Neural cell (in vitro differentiated cells): ENCODE data around the gene KRI1. TPM values are rescaled to one million over a fixed set of nuclear protein-coding genes. Genes with fewer than 3 reads are reported as not detected.

Experiments
- H2AFZ ChIP-seq: fragments of 200-600, 300-800 bp; sonication (generic), shearing (Covaris generic); 2 replicates; pipeline ENCODE4 v1.6.0; 2014; ENCODE audit warnings: low read depth, mild to moderate bottlenecking, antibody characterized with exemption, low read length, moderate library complexity
- H3F3A ChIP-seq: fragments of 200-600 bp; shearing (Covaris generic); 2 replicates; pipeline ENCODE4 v1.6.1; 2016; ENCODE audit warnings: mild to moderate bottlenecking, moderate library complexity, mixed read lengths, antibody characterized with exemption, low read length; ENCODE audit not compliant: insufficient read depth, poor library complexity, severe bottlenecking
- H3K27ac ChIP-seq: fragments of 200-600, 300-800 bp; sonication (generic), shearing (Covaris generic); 2 replicates; pipeline ENCODE4 v1.5.1; 2014; ENCODE audit warnings: mild to moderate bottlenecking, low read length, moderate library complexity
- H3K27me3 ChIP-seq: fragments of 300-800, 200-600 bp; sonication (generic), shearing (Covaris generic); 2 replicates; pipeline ENCODE4 v1.6.0; 2014; ENCODE audit warnings: mild to moderate bottlenecking, low read depth, low read length, moderate library complexity; ENCODE audit not compliant: insufficient read depth
- H3K36me3 ChIP-seq: fragments of 300-800, 200-600 bp; sonication (generic), shearing (Covaris generic); 2 replicates; pipeline ENCODE4 v1.5.1; 2014; ENCODE audit warnings: mild to moderate bottlenecking, antibody characterized with exemption, low read length, moderate library complexity; ENCODE audit not compliant: insufficient read depth
- H3K4me2 ChIP-seq: fragments of 300-800, 200-600 bp; sonication (generic), shearing (Covaris generic); 2 replicates; pipeline ENCODE4 v1.6.0; 2014; ENCODE audit warnings: mild to moderate bottlenecking, low read length
- H3K4me3 ChIP-seq: fragments of 300-800, 200-600 bp; sonication (generic), shearing (Covaris generic); 2 replicates; pipeline ENCODE4 v1.5.1; 2014; ENCODE audit warnings: mild to moderate bottlenecking, low read length, moderate library complexity
- H3K79me2 ChIP-seq: fragments of 200-600 bp; shearing (Covaris generic); replicated peaks from 2 replicates; pipeline ENCODE4 v1.6.0; 2014; ENCODE audit warnings: mild to moderate bottlenecking, low read length, moderate library complexity; ENCODE audit not compliant: insufficient read depth
- H3K9ac ChIP-seq: fragments of 300-800, 200-600 bp; sonication (generic), shearing (Covaris generic); 2 replicates; pipeline ENCODE4 v1.6.1; 2016; ENCODE audit warnings: mild to moderate bottlenecking, low read length, mixed read lengths
- H3K9me2 ChIP-seq: fragments of 200-600 bp; shearing (Covaris generic); 2 replicates; pipeline ENCODE4 v1.6.1; 2016; ENCODE audit warnings: mild to moderate bottlenecking, low read length, mixed read lengths; ENCODE audit not compliant: insufficient read depth
- H3K9me3 ChIP-seq: fragments of 200-600, 300-800 bp; sonication (generic), shearing (Covaris generic); 2 replicates; pipeline ENCODE4 v1.6.1; 2016; ENCODE audit warnings: mild to moderate bottlenecking, mixed run types, low read length, moderate library complexity, mixed read lengths
- H4K20me1 ChIP-seq: fragments of 200-600 bp; shearing (Covaris generic); 2 replicates; pipeline ENCODE4 v1.6.1; 2016; ENCODE audit warnings: mild to moderate bottlenecking, mixed run types; ENCODE audit not compliant: insufficient read depth
- CTCF ChIP-seq: fragments of 450-650 bp; IDR thresholded peaks from 2 replicates; pipeline ENCODE4 v1.5.1; 2014; ENCODE audit warnings: antibody characterized with exemption, mild to moderate bottlenecking, moderate library complexity; ENCODE audit not compliant: poor library complexity, severe bottlenecking
- EP300 ChIP-seq: fragments of 450-650 bp; conservative IDR thresholded peaks from 2 replicates; pipeline ENCODE4 v1.6.1; 2014; ENCODE audit warnings: antibody characterized with exemption, mild to moderate bottlenecking, moderate library complexity; ENCODE audit not compliant: poor library complexity, severe bottlenecking
- EZH2 ChIP-seq: fragments of 200-600, 300-800 bp; shearing (Covaris generic), sonication (generic); IDR thresholded peaks from 2 replicates; pipeline ENCODE4 v1.6.1; 2014; ENCODE audit warnings: antibody characterized with exemption, low read length, borderline replicate concordance, mild to moderate bottlenecking; ENCODE audit not compliant: insufficient read depth, poor library complexity, severe bottlenecking
- MXI1 ChIP-seq: fragments of 450-650 bp; conservative IDR thresholded peaks from 2 replicates; pipeline ENCODE4 v1.6.1; 2014; ENCODE audit warnings: antibody characterized with exemption, mild to moderate bottlenecking; ENCODE audit not compliant: poor library complexity, severe bottlenecking
- POLR2AphosphoS5 ChIP-seq: IDR thresholded peaks from 2 replicates; pipeline ENCODE4 v1.6.1; 2012
- RAD21 ChIP-seq: fragments of 450-650 bp; conservative IDR thresholded peaks from 2 replicates; pipeline ENCODE4 v1.6.1; 2014; ENCODE audit warnings: antibody characterized with exemption, mild to moderate bottlenecking, moderate library complexity
- REST ChIP-seq: IDR thresholded peaks from 2 replicates; pipeline ENCODE4 v1.6.1; 2012; ENCODE audit warnings: borderline replicate concordance
- SMC3 ChIP-seq: fragments of 450-650 bp; conservative IDR thresholded peaks from 2 replicates; pipeline ENCODE4 v1.6.1; 2014; ENCODE audit warnings: antibody characterized with exemption, mild to moderate bottlenecking, moderate library complexity; ENCODE audit not compliant: poor library complexity
- TAF1 ChIP-seq: IDR thresholded peaks from 2 replicates; pipeline ENCODE4 v1.6.1; 2012; ENCODE audit warnings: low read depth
- polyA plus RNA-seq: library from polyadenylated mRNA; depleted of rRNA; stranded (reverse); fragments of >200 nt; gene quantifications from 2 replicates; pipeline ENCODE4 v1.2.3, GENCODE V29; 2014

The KRI1 gene
- polyA plus RNA-seq, 1 donor from 2014 or later: 6.5 TPM

GRCh38 chr19:10583036-10583776, 17.4 kb upstream of the KRI1 start:
- H2AFZ ChIP-seq: no peak overlapping the region
- no peaks in the 10 kb centered on the region for H4K20me1 ChIP-seq
- H3K4me3 ChIP-seq: no peak overlapping the region
- H3K36me3 ChIP-seq: no peaks in the 10 kb centered on the region
- no peak overlapping the region for H3K27ac ChIP-seq
- TF ChIP-seq POLR2AphosphoS5 (no peak), EP300 (no peak), REST (no peak)
- no peak overlapping the region for H3K4me2 ChIP-seq
- H3K9ac ChIP-seq: no peak overlapping the region
- H3K9me3 ChIP-seq: no peaks in the 10 kb centered on the region
- no peaks in the 10 kb centered on the region for H3K79me2 ChIP-seq
- peaks cover 29% of the 10 kb centered on the region for H3K27me3 ChIP-seq
- no peaks in the 10 kb centered on the region for H3K9me2 ChIP-seq
- H3F3A ChIP-seq: no peaks in the 10 kb centered on the region

- Histone ChIP-seq H2AFZ (no peak overlapping the region), H3K4me3 (no peak overlapping the region), H3K4me2 (no peak overlapping the region), H3K9ac (no peak overlapping the region), H3K27me3 (peaks cover 19% of the 10 kb centered on the region), H4K20me1 (no peaks in the 10 kb centered on the region), H3K9me3 (no peaks in the 10 kb centered on the region), H3K79me2 (no peaks in the 10 kb centered on the region), H3K27ac (no peak overlapping the region), H3K36me3 (no peaks in the 10 kb centered on the region), H3K9me2 (no peaks in the 10 kb centered on the region), H3F3A (no peaks in the 10 kb centered on the region)
- TF ChIP-seq EP300 (no peak), POLR2AphosphoS5 (no peak), SMC3 (no peak), CTCF (no peak), MXI1 (no peak), REST (no peak), TAF1 (no peak), RAD21 (no peak), EZH2 (no peak)
Observed at GRCh38 chr19:10582091-10582490, 16.3 kb upstream of the KRI1 start.
